Activated naive CD8-positive, alpha-beta T cell treated with anti-CD3 and anti-CD28 coated beads, Interleukin-2, amount 50 U/mL, for 24 hours (primary cell): Measurements from ENCODE around the gene TKTL1.
"Not testable (repeated sequence)": the region's sequence is repeated elsewhere in the genome, so short reads cannot be mapped to it uniquely, and the experiment has no call there.

ENCODE experiments used
- ATAC-seq: fragments of 150-1000 bp; cut with Tn5 transposase; one replicate; pipeline ENCODE4 v1.10.0; 2021
- DNase-seq: peaks from one replicate; pipeline ENCODE4 v3.0.0; 2021
- H3K27ac Mint-ChIP-seq: one replicate; pipeline ENCODE4 v1.8.0; 2021; ENCODE audit warnings: mild to moderate bottlenecking, mixed read lengths
- H3K27me3 Mint-ChIP-seq: one replicate; pipeline ENCODE4 v1.8.0; 2021; ENCODE audit warnings: mixed read lengths
- H3K36me3 Mint-ChIP-seq: one replicate; pipeline ENCODE4 v1.8.0; 2021; ENCODE audit warnings: low read depth, mixed read lengths
- H3K4me1 Mint-ChIP-seq: one replicate; pipeline ENCODE4 v1.8.0; 2021; ENCODE audit warnings: mixed read lengths
- H3K4me3 Mint-ChIP-seq: one replicate; pipeline ENCODE4 v1.8.0; 2021; ENCODE audit warnings: mild to moderate bottlenecking, moderate library complexity, mixed read lengths
- H3K9me3 Mint-ChIP-seq: one replicate; pipeline ENCODE4 v1.8.0; 2021; ENCODE audit warnings: mixed read lengths

TKTL1 gene

GRCh38 chrX:154302998-154303397, 7.4 kb downstream of the TKTL1 start:
- H3K27ac Mint-ChIP-seq, H3K4me3 Mint-ChIP-seq, ATAC-seq, H3K9me3 Mint-ChIP-seq, H3K36me3 Mint-ChIP-seq, DNase-seq, H3K27me3 Mint-ChIP-seq: not testable (repeated sequence)
- H3K4me1 Mint-ChIP-seq, result peaks cover 17% of the 10 kb centered on the region

- Mint-ChIP-seq H3K27me3 (peaks cover 3% of the 10 kb centered on the region), H3K36me3 (no peaks in the 10 kb centered on the region), H3K4me1 (peaks cover 18% of the 10 kb centered on the region), H3K4me3 (no peak overlapping the region), H3K27ac (no peak overlapping the region), H3K9me3 (no peaks in the 10 kb centered on the region)
- DNase-seq (no peak), ATAC-seq (no peak)
Measured at GRCh38 chrX:154303476-154303875, 7.9 kb downstream of the TKTL1 start.

- no peak overlapping the region for H3K4me3 Mint-ChIP-seq
- H3K27ac Mint-ChIP-seq, result no peak overlapping the region
- H3K36me3 Mint-ChIP-seq, result no peaks in the 10 kb centered on the region
- H3K27me3 Mint-ChIP-seq, result peaks cover 3% of the 10 kb centered on the region
- DNase-seq (no peak), ATAC-seq (no peak)
- peaks cover 23% of the 10 kb centered on the region for H3K4me1 Mint-ChIP-seq
- H3K9me3 Mint-ChIP-seq, result no peaks in the 10 kb centered on the region
Measured at GRCh38 chrX:154304846-154305245, 9.3 kb downstream of the TKTL1 start.

GRCh38 chrX:154305541-154306205, 10.1 kb downstream of the TKTL1 start:
- no peak for DNase-seq
- peaks cover 26% of the 10 kb centered on the region for H3K4me1 Mint-ChIP-seq
- H3K36me3 Mint-ChIP-seq, result no peaks in the 10 kb centered on the region
- no peaks in the 10 kb centered on the region for H3K9me3 Mint-ChIP-seq
- no peak for ATAC-seq
- H3K27ac Mint-ChIP-seq, result no peak overlapping the region
- H3K27me3 Mint-ChIP-seq, result peaks cover 3% of the 10 kb centered on the region
- no peak overlapping the region for H3K4me3 Mint-ChIP-seq

GRCh38 chrX:154307202-154307601, 11.6 kb downstream of the TKTL1 start:
- no peaks in the 10 kb centered on the region for H3K9me3 Mint-ChIP-seq
- H3K27me3 Mint-ChIP-seq, result peaks cover 3% of the 10 kb centered on the region
- no peak overlapping the region for H3K4me3 Mint-ChIP-seq
- H3K4me1 Mint-ChIP-seq, result peaks cover 42% of the 10 kb centered on the region
- H3K36me3 Mint-ChIP-seq, result no peaks in the 10 kb centered on the region
- H3K27ac Mint-ChIP-seq, result no peak overlapping the region
- DNase-seq (no peak), ATAC-seq (no peak)

- H3K27ac Mint-ChIP-seq, result peak overlapping the region; percentile 52
- no peak overlapping the region for H3K4me3 Mint-ChIP-seq
- H3K9me3 Mint-ChIP-seq, result no peaks in the 10 kb centered on the region
- H3K4me1 Mint-ChIP-seq, result peaks cover 53% of the 10 kb centered on the region
- DNase-seq, result peak; percentile 80
- H3K27me3 Mint-ChIP-seq, result no peaks in the 10 kb centered on the region
- ATAC-seq, result peak; percentile 46
- H3K36me3 Mint-ChIP-seq, result no peaks in the 10 kb centered on the region
Measured at GRCh38 chrX:154308108-154308946, 12.7 kb downstream of the TKTL1 start.

- Mint-ChIP-seq H3K27ac (no peak overlapping the region), H3K27me3 (no peaks in the 10 kb centered on the region), H3K36me3 (no peaks in the 10 kb centered on the region), H3K4me1 (peaks cover 62% of the 10 kb centered on the region), H3K9me3 (no peaks in the 10 kb centered on the region), H3K4me3 (no peak overlapping the region)
- ATAC-seq (no peak), DNase-seq (no peak)
Measured at GRCh38 chrX:154309041-154309775, 13.6 kb downstream of the TKTL1 start.

- no peaks in the 10 kb centered on the region for H3K9me3 Mint-ChIP-seq
- H3K4me3 Mint-ChIP-seq, result no peak overlapping the region
- H3K36me3 Mint-ChIP-seq, result no peaks in the 10 kb centered on the region
- H3K4me1 Mint-ChIP-seq, result peaks cover 68% of the 10 kb centered on the region
- DNase-seq (no peak), ATAC-seq (peak; percentile 62)
- no peak overlapping the region for H3K27ac Mint-ChIP-seq
- no peaks in the 10 kb centered on the region for H3K27me3 Mint-ChIP-seq
Measured at GRCh38 chrX:154310616-154311536, 15.3 kb downstream of the TKTL1 start.

- DNase-seq (no peak), ATAC-seq (no peak)
- H3K36me3 Mint-ChIP-seq, result no peaks in the 10 kb centered on the region
- no peak overlapping the region for H3K4me3 Mint-ChIP-seq
- peaks cover 68% of the 10 kb centered on the region for H3K4me1 Mint-ChIP-seq
- H3K27me3 Mint-ChIP-seq, result no peaks in the 10 kb centered on the region
- no peaks in the 10 kb centered on the region for H3K9me3 Mint-ChIP-seq
- H3K27ac Mint-ChIP-seq, result no peak overlapping the region
Measured at GRCh38 chrX:154312116-154312515, 16.5 kb downstream of the TKTL1 start.

GRCh38 chrX:154313147-154313546, 17.6 kb downstream of the TKTL1 start:
- peak overlapping the region; percentile 64 for H3K4me3 Mint-ChIP-seq

GRCh38 chrX:154315416-154315815, 19.8 kb downstream of the TKTL1 start:
- no peaks in the 10 kb centered on the region for H3K9me3 Mint-ChIP-seq
- H3K27me3 Mint-ChIP-seq, result no peaks in the 10 kb centered on the region
- H3K27ac Mint-ChIP-seq, result no peak overlapping the region
- DNase-seq, result no peak
- no peaks in the 10 kb centered on the region for H3K36me3 Mint-ChIP-seq
- no peak overlapping the region for H3K4me3 Mint-ChIP-seq
- no peak for ATAC-seq
- H3K4me1 Mint-ChIP-seq, result peaks cover 63% of the 10 kb centered on the region

More at GRCh38 chrX:154313147-154313546, 17.6 kb downstream of the TKTL1 start:
- H3K27me3 Mint-ChIP-seq, result no peaks in the 10 kb centered on the region
- H3K27ac Mint-ChIP-seq, result peak overlapping the region; percentile 89
- H3K4me1 Mint-ChIP-seq, result peaks cover 66% of the 10 kb centered on the region
- H3K36me3 Mint-ChIP-seq, result no peaks in the 10 kb centered on the region
- ATAC-seq, result peak; percentile 77
- DNase-seq, result peak; percentile 44
- H3K9me3 Mint-ChIP-seq, result no peaks in the 10 kb centered on the region

GRCh38 chrX:154317391-154317995, 21.9 kb downstream of the TKTL1 start:
- ATAC-seq, result no peak

GRCh38 chrX:154320406-154320805, 24.8 kb downstream of the TKTL1 start:
- Mint-ChIP-seq H3K27ac (no peak overlapping the region), H3K4me1 (peaks cover 34% of the 10 kb centered on the region), H3K9me3 (no peaks in the 10 kb centered on the region), H3K36me3 (no peaks in the 10 kb centered on the region), H3K27me3 (no peaks in the 10 kb centered on the region), H3K4me3 (no peak overlapping the region)
- no peak for ATAC-seq
- DNase-seq, result no peak

More at GRCh38 chrX:154317391-154317995, 21.9 kb downstream of the TKTL1 start:
- Mint-ChIP-seq H3K9me3 (no peaks in the 10 kb centered on the region), H3K27me3 (no peaks in the 10 kb centered on the region), H3K4me1 (peaks cover 60% of the 10 kb centered on the region), H3K4me3 (no peak overlapping the region), H3K27ac (no peak overlapping the region), H3K36me3 (no peaks in the 10 kb centered on the region)
- no peak for DNase-seq
